ENCODE measurements around the gene COPS9.

COPS9 gene

DNA sequence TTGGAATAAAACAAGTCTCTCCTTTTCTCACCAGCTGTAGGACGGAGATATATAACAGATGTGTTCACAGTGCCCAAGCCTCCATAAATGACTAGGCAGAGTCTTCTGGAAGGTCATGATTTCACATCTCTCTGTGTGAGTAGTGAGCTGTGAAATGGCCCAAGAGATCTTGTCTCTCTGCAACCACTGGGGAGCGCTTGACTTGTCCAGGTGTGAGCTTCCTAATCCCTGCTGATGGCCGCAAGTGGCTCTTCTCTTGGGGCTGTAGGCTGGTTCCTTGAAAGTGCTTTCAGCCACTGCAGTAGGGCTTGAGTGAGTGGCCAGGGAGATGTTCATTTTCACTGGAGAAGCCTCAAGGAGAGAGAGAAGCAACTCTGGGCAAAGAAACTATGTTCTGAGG is 42.5 kb upstream of the COPS9 start:
- no peak for FAIRE-seq
- TF ChIP-seq SPI1 (IDR thresholded peaks at IDR 0.05; ENCODE audit: low read depth, low read length) (no peak), POU2F2 (IDR thresholded peaks at IDR 0.05; ENCODE audit: low read depth, low read length) (no peak), POLR2A (IDR thresholded peaks at IDR 0.05; ENCODE audit: low read depth, low read length) (no peak)
- DNase-seq (ENCODE audit: insufficient read length, low spot score) = no peak

DNA sequence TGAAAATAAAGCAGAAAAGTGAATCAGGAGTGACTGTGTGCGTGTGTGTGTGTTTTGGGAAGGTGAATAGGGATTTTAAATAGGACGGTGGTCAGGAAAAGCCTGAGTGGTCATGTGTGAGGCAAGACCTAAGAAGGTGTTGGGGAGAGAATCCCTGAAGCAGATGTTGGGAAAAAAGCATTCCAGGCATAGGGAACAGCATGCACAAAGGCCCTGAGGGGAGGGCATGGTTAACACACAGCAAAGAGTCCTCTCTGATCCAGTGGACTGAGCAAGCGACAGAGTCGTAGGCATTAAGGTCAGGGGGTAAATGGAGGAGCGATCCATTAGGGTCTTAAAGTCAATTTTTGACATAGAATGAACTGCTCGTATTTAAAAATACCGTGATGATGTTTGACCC is 38.4 kb upstream of the COPS9 start:
- DNase-seq (ENCODE audit: insufficient read length, low spot score) = no peak
- TF ChIP-seq POLR2A (IDR thresholded peaks at IDR 0.05; ENCODE audit: low read depth, low read length) (no peak), POU2F2 (IDR thresholded peaks at IDR 0.05; ENCODE audit: low read depth, low read length) (no peak), TAF1 (IDR thresholded peaks at IDR 0.05; ENCODE audit: low read depth, low read length) (no peak), PAX5 (IDR thresholded peaks at IDR 0.05; ENCODE audit: insufficient read depth, low read length, severe bottlenecking) (no peak), SPI1 (IDR thresholded peaks at IDR 0.05; ENCODE audit: low read depth, low read length) (no peak), POLR2AphosphoS5 (IDR thresholded peaks at IDR 0.05; ENCODE audit: low read depth, low read length) (no peak)
- FAIRE-seq = no peak

DNA sequence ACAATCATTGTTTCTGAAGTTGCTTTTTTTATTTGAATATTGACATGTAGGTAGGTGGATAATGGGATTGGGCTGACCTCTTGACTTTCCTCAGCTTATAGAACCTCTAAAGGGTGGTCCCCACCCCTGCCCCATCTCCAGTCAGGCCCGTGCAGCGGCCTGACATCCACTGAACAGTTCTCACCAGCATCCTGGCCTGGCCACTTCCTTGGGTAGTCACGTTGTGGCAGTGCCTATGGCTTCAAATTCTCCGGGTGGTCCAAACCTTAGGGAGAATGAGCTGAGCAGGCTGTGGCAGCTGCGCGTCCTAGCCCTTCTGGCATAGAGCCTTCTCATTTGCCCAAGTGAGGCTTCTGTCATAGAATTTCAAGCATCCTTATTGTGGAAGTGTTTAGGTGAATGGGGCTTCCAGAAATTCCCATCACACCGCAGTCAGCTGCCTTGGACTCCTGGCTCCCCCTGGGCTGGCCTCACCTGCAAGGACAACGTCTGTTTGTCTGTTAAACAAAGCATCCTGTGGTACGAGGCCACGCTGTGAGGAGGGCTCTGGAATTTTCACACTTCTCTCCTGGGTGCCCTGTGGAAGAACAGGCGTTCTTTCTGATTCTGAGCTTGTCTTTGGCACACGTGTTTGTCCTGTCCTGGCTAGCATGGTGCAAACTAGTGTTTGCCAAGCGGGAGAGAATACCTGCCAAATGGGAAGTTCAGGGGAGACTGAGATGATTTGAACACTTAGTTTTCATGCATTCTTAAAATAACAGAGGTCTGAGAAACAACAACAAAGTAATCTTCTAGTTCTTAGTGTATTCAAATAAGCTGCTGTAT is 36.2 kb upstream of the COPS9 start:
- TF ChIP-seq POLR2AphosphoS5 (IDR thresholded peaks at IDR 0.05; ENCODE audit: low read depth, low read length) (no peak), PAX5 (IDR thresholded peaks at IDR 0.05; ENCODE audit: insufficient read depth, low read length, severe bottlenecking) (no peak), POLR2A (IDR thresholded peaks at IDR 0.05; ENCODE audit: low read depth, low read length) (no peak), SPI1 (IDR thresholded peaks at IDR 0.05; ENCODE audit: low read depth, low read length) (no peak), TAF1 (IDR thresholded peaks at IDR 0.05; ENCODE audit: low read depth, low read length) (no peak), POU2F2 (IDR thresholded peaks at IDR 0.05; ENCODE audit: low read depth, low read length) (no peak)
- no peak for FAIRE-seq
- no peak for DNase-seq (ENCODE audit: insufficient read length, low spot score)

DNA sequence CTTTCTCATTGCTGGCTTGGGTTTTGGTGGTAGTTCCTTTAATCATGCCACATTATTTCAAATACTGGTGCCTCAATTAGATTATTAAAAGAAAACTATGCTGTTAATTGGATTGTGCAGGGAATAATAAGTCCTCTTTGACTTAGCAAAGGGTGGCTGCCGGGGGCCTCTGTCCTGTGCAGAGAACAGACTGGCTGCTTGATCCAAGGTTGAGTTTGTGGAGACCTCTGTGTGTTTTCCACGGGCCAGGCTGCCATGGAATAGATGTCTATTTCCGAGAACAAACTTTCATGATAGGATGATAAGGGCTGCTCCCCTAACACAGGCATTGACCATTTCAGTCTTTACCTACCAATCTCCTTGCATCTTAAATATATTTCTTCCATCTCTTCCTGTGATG is 34.8 kb upstream of the COPS9 start:
- DNase-seq (ENCODE audit: insufficient read length, low spot score) (no peak), FAIRE-seq (no peak)
- TF ChIP-seq POU2F2 (IDR thresholded peaks at IDR 0.05; ENCODE audit: low read depth, low read length) (no peak), POLR2A (IDR thresholded peaks at IDR 0.05; ENCODE audit: low read depth, low read length) (no peak)

DNA sequence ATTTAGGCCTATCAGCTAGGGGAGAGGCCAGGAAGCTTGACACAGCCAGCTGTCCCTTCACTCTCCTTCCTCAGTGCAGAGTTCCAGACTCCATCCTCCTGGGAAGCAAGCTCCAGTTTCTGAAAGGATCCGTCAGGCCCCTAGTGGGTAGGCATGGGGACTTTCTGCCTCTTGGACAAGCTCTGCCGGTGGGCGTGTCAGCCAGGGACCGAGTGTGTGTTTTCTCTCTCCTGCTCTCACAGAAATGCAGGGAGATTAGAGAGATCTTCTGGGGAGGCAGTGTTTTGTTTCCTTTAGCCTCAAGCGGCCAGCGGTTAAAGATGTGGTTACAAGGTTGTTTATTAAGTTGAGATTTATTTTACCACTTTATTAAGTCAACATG is 34.2 kb upstream of the COPS9 start:
- FAIRE-seq (no peak), DNase-seq (ENCODE audit: insufficient read length, low spot score) (no peak)
- TF ChIP-seq SPI1 (IDR thresholded peaks at IDR 0.05; ENCODE audit: low read depth, low read length) = no peak
- TF ChIP-seq POLR2AphosphoS5 (IDR thresholded peaks at IDR 0.05; ENCODE audit: low read depth, low read length) = no peak
- no peak for TF ChIP-seq POLR2A (IDR thresholded peaks at IDR 0.05; ENCODE audit: low read depth, low read length)
- no peak for TF ChIP-seq PAX5 (IDR thresholded peaks at IDR 0.05; ENCODE audit: insufficient read depth, low read length, severe bottlenecking)
- no peak for TF ChIP-seq TAF1 (IDR thresholded peaks at IDR 0.05; ENCODE audit: low read depth, low read length)
- no peak for TF ChIP-seq POU2F2 (IDR thresholded peaks at IDR 0.05; ENCODE audit: low read depth, low read length)

DNA sequence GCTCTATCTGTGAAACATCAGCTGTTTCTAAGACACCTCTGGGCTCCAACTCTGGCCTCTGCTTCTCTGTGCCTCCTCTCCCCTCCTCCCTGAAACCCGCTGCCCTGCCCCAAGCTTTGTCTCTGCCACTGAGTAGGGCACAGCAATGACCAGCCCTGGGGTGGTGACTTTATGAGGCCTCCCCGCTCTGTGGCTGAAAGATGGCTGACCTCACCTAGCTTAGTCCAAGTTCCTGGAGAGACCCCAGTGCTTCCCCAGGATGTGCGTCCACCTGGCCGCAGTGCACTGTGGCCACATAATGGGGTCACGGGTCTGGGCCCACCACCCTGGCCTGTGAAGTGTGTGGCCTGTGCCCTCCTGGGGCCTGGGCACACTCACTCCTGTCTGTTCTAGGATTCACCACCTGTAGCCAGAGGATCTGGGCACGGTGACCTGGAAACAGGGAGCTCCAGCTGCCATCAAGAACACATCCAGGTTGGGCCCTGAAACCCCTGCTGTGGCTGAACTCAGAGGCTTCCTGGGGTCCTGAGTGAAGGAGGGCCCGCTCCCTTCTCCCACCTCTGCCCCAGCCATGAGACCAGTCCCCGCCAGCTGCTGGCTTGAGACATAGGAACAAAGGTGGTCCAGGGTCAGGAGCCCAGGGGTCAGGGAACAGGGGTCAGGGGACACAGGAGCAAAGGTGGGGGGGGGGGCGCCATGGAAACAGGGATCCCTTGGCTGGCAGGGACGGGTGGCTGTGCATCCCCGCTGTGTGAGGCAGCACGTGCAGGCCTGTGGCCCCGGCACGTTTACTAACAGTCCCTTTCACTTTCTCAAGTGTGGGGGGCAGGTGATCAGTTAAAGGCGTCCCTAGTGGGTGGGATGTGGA is 33.6 kb upstream of the COPS9 start:
- no peak for FAIRE-seq
- DNase-seq (ENCODE audit: insufficient read length, low spot score) = no peak
- no peak for TF ChIP-seq TAF1 (IDR thresholded peaks at IDR 0.05; ENCODE audit: low read depth, low read length)
- TF ChIP-seq POLR2AphosphoS5 (IDR thresholded peaks at IDR 0.05; ENCODE audit: low read depth, low read length) = no peak
- TF ChIP-seq SPI1 (IDR thresholded peaks at IDR 0.05; ENCODE audit: low read depth, low read length) = no peak

DNA sequence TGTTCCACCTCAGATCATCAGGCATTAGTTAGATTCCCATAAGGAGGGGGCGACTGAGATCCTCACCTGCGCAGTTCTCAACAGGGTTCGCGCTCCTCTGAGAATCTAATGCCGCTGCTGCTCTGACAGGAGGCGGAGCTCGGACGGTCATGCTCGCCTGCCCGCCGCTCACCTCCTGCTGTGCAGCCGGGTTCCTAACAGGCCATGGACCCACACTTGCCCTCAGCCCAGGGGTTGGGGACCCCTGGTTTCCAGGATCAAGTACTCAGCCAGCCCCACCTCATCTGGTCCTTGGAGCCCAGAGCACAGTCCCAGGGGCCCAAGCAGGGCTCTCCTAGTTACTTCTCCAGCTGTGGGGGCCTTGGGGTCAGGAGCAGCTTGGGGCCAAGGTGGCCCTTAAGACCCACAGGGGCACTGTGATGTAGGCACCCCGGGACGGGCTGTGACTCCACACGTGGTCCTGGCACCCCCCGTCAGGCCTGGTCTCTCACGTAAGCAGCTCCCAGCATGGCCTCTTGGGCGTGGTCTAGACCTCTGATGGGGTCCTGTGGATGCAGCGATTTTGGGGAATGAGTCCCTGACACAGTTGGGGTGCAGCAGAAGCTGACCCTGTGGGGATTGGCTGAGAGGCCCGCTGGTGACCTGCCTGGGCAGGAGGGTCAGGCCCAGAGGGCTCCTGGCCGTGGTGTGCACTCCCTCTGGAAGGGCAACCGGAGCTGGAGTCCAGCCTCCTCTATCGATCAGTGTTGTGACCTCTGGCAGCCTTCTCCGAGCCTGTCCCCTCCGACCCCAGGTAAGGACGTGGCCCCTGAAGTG is 32.6 kb upstream of the COPS9 start:
- TF ChIP-seq TAF1 (IDR thresholded peaks at IDR 0.05; ENCODE audit: low read depth, low read length) (no peak), SPI1 (IDR thresholded peaks at IDR 0.05; ENCODE audit: low read depth, low read length) (no peak), POLR2AphosphoS5 (IDR thresholded peaks at IDR 0.05; ENCODE audit: low read depth, low read length) (no peak), PAX5 (IDR thresholded peaks at IDR 0.05; ENCODE audit: insufficient read depth, low read length, severe bottlenecking) (no peak), POU2F2 (IDR thresholded peaks at IDR 0.05; ENCODE audit: low read depth, low read length) (no peak)
- DNase-seq (ENCODE audit: insufficient read length, low spot score) (no peak), FAIRE-seq (no peak)

DNA sequence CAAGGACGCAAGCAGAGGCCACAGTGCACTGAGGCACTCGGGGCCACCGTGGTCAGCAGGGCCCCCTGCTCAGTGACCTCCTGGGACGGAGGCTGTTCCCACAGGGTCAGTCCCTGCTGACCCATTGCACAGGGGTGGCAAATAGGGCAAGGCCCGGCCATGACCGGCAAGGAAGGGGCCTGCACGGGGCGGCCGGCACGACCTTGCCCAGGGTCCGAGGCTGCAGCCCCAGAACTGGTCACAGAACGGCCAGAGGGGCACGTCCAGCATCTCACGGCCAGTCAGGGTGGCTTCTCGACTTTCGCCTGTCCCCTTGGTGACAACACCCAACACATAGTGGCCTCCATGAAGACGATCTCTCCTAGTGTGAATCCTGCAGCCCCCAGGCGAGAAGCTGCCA is 31.9 kb upstream of the COPS9 start:
- DNase-seq (ENCODE audit: insufficient read length, low spot score) = no peak
- TF ChIP-seq PAX5 (IDR thresholded peaks at IDR 0.05; ENCODE audit: insufficient read depth, low read length, severe bottlenecking) (no peak), TAF1 (IDR thresholded peaks at IDR 0.05; ENCODE audit: low read depth, low read length) (no peak), POU2F2 (IDR thresholded peaks at IDR 0.05; ENCODE audit: low read depth, low read length) (no peak), POLR2A (IDR thresholded peaks at IDR 0.05; ENCODE audit: low read depth, low read length) (no peak), POLR2AphosphoS5 (IDR thresholded peaks at IDR 0.05; ENCODE audit: low read depth, low read length) (no peak), SPI1 (IDR thresholded peaks at IDR 0.05; ENCODE audit: low read depth, low read length) (no peak)
- FAIRE-seq = no peak

DNA sequence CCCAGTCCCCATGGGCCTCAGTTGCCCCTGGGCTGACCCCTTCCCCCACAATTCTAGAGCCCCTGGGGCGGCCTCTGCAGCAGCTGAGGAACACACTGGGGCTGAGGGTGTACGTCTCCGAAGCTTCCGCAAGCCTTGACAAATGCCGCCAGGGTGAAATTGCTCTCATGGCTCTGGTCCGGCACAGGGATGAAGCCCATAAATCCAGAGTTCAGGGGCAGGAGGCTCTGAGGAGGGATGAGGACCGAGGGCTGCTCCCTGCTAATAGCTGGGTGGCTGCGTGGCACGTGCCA is 31.4 kb upstream of the COPS9 start:
- no peak for TF ChIP-seq SPI1 (IDR thresholded peaks at IDR 0.05; ENCODE audit: low read depth, low read length)
- DNase-seq (ENCODE audit: insufficient read length, low spot score) (no peak), FAIRE-seq (no peak)
